ENCODE data around the gene PTPRN2.

DNA sequence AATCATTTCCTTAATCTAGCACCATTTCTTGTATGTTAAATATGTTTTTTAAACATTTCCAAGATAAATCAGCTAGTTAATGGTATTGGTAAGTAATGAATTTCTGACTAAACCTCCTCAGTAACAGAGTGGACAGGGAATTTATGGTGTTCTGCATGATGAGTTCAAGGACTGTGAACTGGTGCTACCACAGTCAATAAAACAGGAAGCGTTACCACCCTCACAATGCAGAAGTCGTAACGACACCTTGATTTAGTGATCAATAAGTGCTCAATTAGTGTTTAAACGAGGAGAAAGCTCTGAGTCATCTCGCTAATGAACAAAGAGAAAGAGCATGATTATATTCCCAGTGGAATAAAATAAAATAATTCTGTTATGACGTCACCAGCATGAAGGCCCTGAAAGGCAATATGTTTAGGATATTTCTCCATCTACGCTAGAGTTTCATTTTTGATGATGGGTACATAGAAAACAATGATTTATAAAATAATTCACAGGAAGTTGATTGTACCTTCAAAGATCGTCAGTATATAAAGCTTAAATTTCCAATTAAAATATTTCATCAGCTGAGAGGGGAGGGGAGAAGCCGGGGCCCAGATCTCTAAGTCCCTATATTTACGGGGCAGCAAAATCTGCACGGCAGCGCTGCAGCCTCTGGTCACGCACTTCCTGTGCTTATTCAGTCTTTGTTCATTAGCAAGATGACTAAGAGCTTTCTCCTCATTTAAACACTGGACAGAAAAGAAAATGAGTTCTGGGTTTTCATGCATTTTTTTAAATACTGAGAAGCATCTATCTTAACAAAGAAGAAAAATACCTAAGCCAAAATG lies 400.5 kb downstream of the PTPRN2 start:
- TF ChIP-seq CTCF (IDR thresholded peaks at IDR 0.05) (no peak), ZFX (IDR thresholded peaks at IDR 0.05; ENCODE audit: borderline replicate concordance) (no peak)
